C4-2B (cell line): Measurements from ENCODE around the gene FFAR2.

ENCODE experiments used
- CTCF ChIP-seq: fragments of 450-650 bp; conservative IDR thresholded peaks from 2 replicates; pipeline ENCODE4 v1.5.1; 2017; ENCODE audit warnings: mild to moderate bottlenecking
- ZFX ChIP-seq: fragments of 450-650 bp; IDR thresholded peaks from 2 replicates; pipeline ENCODE4 v1.6.1; 2017

DNA sequence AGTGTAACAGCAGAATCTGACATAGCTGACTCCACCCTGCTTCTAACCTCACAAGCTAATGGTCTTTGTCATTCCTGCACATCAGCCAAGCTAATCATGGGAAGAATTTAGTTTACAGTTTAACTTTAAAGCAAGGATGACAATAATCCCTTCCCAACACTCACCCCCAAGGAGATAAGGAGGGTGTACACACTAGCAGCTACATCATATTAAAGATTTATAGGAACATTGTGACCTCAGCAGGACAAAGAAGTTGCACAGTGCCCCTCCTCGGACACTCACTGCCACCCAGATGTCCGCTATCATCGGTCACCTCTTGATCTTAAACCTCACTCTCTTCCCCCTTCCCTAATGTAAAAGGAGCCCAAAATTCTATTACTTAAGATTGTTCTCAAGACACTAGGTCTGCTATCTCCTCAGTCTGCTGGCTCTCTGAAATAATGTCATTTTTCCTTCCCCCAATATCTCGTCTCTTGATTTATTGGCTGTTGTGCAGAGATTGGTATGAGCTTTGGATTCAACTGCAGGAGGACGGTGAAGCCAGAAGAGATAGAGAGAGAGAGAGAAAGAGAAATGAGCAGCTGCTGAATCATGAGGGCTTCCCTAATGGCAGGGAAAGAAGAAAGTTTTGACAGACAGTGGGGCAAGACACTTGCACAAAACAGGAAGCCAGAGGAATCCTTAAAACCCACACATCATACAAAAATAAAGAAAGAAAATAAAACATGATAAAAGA lies 17.5 kb upstream of the FFAR2 start:
- no peak for TF ChIP-seq CTCF
- no peak for TF ChIP-seq ZFX
